Small intestine (tissue), 16 donors: ENCODE measurements around the gene C5AR2. TPM values are rescaled to one million over a fixed set of nuclear protein-coding genes. Genes with fewer than 3 reads are reported as not detected.
"Not testable (repeated sequence)": the region's sequence is repeated elsewhere in the genome, so short reads cannot be mapped to it uniquely, and the experiment has no call there.

Experiments used
- DNase-seq, 2 donors: peaks; one replicate each; pipeline versions ENCODE4 v3.0.0 to v3.0.0-alpha.2; 2013
- FAIRE-seq: peaks from 2 replicates; lab custom pipeline; 2012; peaks lifted over from hg19 to GRCh38; lab: Jason Lieb, UNC
- H3K27ac ChIP-seq, 3 donors: one replicate each; pipeline ENCODE4 v1.5.1; 2013; ENCODE audit warnings: low read length in 2 of 3, mild to moderate bottlenecking in 2 of 3, control low read depth in 1 of 3, inconsistent platforms in 1 of 3, low read depth in 1 of 3, moderate library complexity in 1 of 3
- H3K27me3 ChIP-seq, 3 donors: one replicate each; pipeline ENCODE4 v1.6.1; 2013; ENCODE audit warnings: low read length in 3 of 3, inconsistent platforms in 1 of 3; ENCODE audit not compliant: control insufficient read depth in 3 of 3, insufficient read depth in 3 of 3
- H3K36me3 ChIP-seq, 3 donors: one replicate each; pipeline ENCODE4 v1.6.1; 2013; ENCODE audit warnings: low read length in 3 of 3, inconsistent platforms in 1 of 3, low read depth in 1 of 3, mild to moderate bottlenecking in 1 of 3, moderate library complexity in 1 of 3; ENCODE audit not compliant: control insufficient read depth in 3 of 3, insufficient read depth in 2 of 3
- H3K4me1 ChIP-seq, 3 donors: one replicate each; pipeline ENCODE4 v1.6.1; 2013; ENCODE audit warnings: low read length in 2 of 3, inconsistent platforms in 1 of 3, low read depth in 1 of 3, mild to moderate bottlenecking in 1 of 3, moderate library complexity in 1 of 3; ENCODE audit not compliant: control insufficient read depth in 3 of 3, insufficient read depth in 2 of 3
- H3K4me3 ChIP-seq, 3 donors: one replicate each; pipeline ENCODE4 v1.5.1; 2013; ENCODE audit warnings: low read length in 3 of 3, control low read depth in 1 of 3, inconsistent platforms in 1 of 3, low read depth in 1 of 3, mild to moderate bottlenecking in 1 of 3, moderate library complexity in 1 of 3
- H3K9me3 ChIP-seq, 2 donors: one replicate each; pipeline ENCODE4 v1.6.1; 2013; ENCODE audit warnings: low read depth in 1 of 2, low read length in 1 of 2; ENCODE audit not compliant: control insufficient read depth in 2 of 2, insufficient read depth in 1 of 2
- WGBS, 3 donors: extraction: QIAGEN DNeasy Blood & Tissue Kit; methylation state at CpG; one replicate each; pipeline ENCODE4 v1.1.7; 2013; 5-methylcytosine and 5-hydroxymethylcytosine counted together
- long read RNA-seq, 10 donors: transcript quantifications; one replicate each; lab custom pipeline, GENCODE V29; 2026
- polyA plus RNA-seq, 4 donors: library from polyadenylated mRNA; stranded (reverse) in 3 of 4; unstranded in 1 of 4; fragments of 200-250 nt in 3 of 4; fragments of 120-200 nt in 1 of 4; gene quantifications; one replicate each; pipeline versions ENCODE4 v1.2.1 to v1.2.3, GENCODE V29; 2013
- donor health status: healthy with polysubstance abuse.
- donor health status: control.
- donor health status: control.
- donor health status: Bipolar disorder and iron deficiency.
- donor health status: healthy.

C5AR2 gene
- under 1 TPM in 2 of 4 donors, not detected in 2; 0.10 to 0.91 TPM for polyA plus RNA-seq
- long read RNA-seq, donor 1, result 0 reads
- long read RNA-seq, donor 2, result 0 reads
- long read RNA-seq, donor 3, result 0 reads
- long read RNA-seq, donor 4, result 0 reads
- long read RNA-seq, donor 5, result 0 reads
- long read RNA-seq, donor 6, result 0 reads
- long read RNA-seq, donor 7, result 0 reads
- long read RNA-seq, donor 8, result 0 reads
- long read RNA-seq, donor 9, result 0 reads
- long read RNA-seq, donor 10, result 0 reads

DNA sequence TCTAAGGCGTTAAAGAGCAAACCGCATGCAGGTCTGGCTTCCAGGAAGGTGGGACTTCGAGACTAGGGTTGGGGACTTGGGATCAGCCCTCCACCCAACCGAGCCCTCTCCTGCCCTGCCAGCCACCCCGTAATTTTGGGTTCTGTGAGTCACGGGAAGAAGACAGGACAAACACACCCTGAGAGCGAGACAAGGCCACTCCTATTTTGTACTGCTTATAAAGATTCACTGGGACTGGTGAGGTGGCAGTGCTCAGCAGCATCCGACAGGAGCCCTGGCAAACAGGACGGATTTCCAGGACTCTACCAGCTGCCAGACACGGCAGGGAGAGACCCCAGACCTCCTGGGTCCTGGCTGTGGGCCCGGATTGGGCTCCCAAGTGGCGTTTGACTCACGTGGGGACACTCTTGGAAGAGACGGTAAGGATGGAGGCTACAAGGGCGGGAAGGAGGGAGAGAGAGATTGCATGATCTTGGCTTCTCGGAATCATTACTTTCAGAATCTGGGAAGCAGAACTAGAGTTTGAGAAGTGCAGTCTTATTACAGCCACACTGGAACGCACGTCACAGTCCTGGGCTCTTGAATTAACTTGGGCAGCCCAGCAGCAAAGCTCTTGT lies at the start of gene C5AR2:
TSS of gene C5AR2 (plus strand) at position 245 of the 617 bp plus-strand sequence. CDS start 8,625 bp downstream, outside the sequence.
- peaks cover 0 to 3% (median 0%) of the 10 kb centered on the region in 3 donors for H3K27me3 ChIP-seq
- DNase-seq (no peak), FAIRE-seq (no peak)
- H3K4me3 ChIP-seq, result no peak within 1 kb of the TSS
- H3K36me3 ChIP-seq, result no peaks in the 10 kb centered on the region
- peak within 1 kb of the TSS in 1 of 3 donors; percentile 80 for H3K27ac ChIP-seq
- H3K9me3 ChIP-seq, result no peaks in the 10 kb centered on the region
- peaks cover 0 to 5% (median 0%) of the 10 kb centered on the region in 3 donors for H3K4me1 ChIP-seq
- 45 to 53% (median 52%) methylated on average over 18 of the region's 18 CpGs for WGBS, 3 donors

DNA sequence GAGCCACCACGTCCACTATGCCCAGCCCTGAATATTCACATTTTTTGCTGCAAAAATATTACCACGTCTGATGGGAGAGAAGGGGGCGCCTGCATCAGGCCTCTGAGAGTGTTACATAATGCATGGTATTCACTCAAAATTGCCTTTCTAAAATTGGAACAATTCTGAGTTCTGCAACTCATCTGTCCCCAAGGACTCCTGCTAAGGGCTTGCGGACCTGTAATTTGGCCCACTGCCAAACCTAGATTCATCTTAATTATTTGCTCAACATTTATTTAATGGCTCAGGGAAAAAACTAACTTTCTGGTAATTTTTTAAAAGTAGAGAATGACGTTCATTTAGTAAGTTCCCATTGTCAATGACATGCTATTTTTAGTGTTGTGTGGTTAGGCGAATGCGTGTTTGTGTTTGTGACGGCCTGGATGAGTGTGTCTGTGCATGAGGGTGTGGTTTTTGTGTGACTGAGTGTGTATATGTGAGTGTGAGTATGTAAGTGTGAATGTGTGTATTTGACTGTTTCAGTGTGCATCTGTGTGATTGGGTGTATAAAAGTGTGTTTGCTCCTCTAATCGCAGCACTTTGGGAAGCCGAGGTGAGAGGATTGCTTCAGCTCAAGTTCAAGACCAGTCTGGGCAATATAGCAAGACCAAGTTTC lies 48.4 kb upstream of the C5AR2 start:
- Histone ChIP-seq H3K36me3 (no peaks in the 10 kb centered on the region), H3K27me3 (no peaks in the 10 kb centered on the region), H3K4me1 (no peaks in the 10 kb centered on the region), H3K27ac (no peak overlapping the region), H3K4me3 (no peak overlapping the region), H3K9me3 (no peaks in the 10 kb centered on the region)
- FAIRE-seq, result no peak
- WGBS, 3 donors, result 74 to 82% (median 81%) methylated on average over 10 of the region's 10 CpGs
- DNase-seq, result no peak

DNA sequence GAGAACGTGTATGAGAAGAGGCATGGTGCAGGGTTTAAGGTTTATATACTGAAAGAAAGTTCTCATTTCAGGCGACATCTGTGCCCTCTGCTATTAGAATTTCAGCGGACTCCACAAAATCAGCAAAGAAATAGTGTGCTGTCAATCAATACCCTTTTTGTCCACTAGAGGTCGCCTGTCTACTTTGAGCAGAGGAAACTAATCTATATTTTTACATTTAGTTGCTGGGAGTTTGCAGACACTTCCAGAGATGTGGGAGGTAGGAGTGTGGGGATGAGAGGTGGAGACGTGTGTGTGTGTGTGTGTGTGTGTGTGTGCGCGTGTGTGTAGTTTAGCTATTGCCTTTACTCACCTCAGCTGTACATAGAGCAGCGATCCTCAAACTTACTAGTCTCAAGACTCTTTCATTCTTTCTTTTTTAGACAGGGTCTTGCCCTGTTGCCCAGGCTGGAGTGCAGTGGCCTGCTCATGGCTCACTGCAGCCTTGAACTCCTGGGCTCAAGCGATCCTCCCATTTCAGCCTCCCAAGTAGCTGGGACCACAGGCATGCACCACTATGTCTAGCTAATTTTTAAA lies 47.6 kb upstream of the C5AR2 start:
- peaks cover 0 to 4% (median 0%) of the 10 kb centered on the region in 3 donors for H3K4me1 ChIP-seq
- H3K36me3 ChIP-seq, result no peaks in the 10 kb centered on the region
- 32 to 43% (median 43%) methylated on average over 9 of the region's 9 CpGs for WGBS, 3 donors
- DNase-seq, result peak; percentile 60 to 80
- no peaks in the 10 kb centered on the region for H3K27me3 ChIP-seq
- no peak overlapping the region for H3K4me3 ChIP-seq
- FAIRE-seq, result no peak
- no peak overlapping the region for H3K27ac ChIP-seq
- peaks cover 0 to 3% of the 10 kb centered on the region in 2 donors for H3K9me3 ChIP-seq

DNA sequence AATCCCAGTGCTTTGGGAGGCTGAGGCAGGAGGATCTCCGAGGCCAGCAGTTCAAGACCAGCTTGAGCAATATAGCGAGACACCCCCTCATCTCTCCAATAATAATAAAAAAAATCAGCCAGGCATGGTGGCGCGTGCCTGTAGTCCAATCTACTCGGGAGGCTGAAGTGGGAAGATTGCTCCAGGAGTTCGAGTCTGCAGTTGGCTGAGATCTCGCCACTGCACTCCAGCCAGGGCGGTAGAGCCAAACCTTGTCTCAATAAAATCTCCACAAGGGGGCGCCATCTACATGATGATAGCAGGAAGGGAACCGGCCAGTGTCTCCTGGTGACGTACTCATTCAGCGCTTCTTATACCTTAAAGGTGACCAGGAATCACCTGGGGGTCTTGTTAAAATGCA lies 35.9 kb upstream of the C5AR2 start:
- DNase-seq, result peak; percentile 83 to 86
- no peak for FAIRE-seq
- H3K27ac ChIP-seq, result no peak overlapping the region
- H3K4me3 ChIP-seq, result no peak overlapping the region
- no peaks in the 10 kb centered on the region for H3K4me1 ChIP-seq
- WGBS, 3 donors, result 23 to 29% (median 28%) methylated on average over 12 of the region's 12 CpGs
- no peaks in the 10 kb centered on the region for H3K9me3 ChIP-seq
- peaks cover 0 to 3% (median 0%) of the 10 kb centered on the region in 3 donors for H3K36me3 ChIP-seq
- no peaks in the 10 kb centered on the region for H3K27me3 ChIP-seq

DNA sequence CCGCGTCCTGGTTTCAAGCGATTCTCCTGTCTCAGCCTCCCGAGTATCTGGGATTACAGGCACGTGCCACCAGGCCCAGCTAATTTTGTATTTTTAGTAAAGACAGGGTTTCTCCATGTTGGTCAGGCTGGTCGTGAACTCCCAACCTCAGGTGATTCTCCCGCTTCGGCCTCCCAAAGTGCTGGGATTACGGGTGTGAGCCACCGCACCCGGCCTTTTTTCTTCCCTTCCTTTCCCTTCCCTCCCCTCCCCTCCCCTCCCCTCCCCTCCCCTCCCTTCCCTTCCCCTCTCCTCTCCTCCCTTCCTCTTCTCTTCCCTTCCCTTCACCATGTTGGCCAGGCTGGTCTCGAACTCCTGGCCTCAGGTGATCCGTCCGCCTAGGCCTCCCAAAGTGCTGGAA lies 31.1 kb upstream of the C5AR2 start:
- not testable (repeated sequence) for H3K27me3 ChIP-seq, DNase-seq, H3K4me1 ChIP-seq, H3K9me3 ChIP-seq, H3K27ac ChIP-seq, FAIRE-seq, H3K4me3 ChIP-seq, H3K36me3 ChIP-seq
- 91 to 94% (median 91%) methylated on average over 12 to 14 of the region's 14 CpGs for WGBS, 3 donors

DNA sequence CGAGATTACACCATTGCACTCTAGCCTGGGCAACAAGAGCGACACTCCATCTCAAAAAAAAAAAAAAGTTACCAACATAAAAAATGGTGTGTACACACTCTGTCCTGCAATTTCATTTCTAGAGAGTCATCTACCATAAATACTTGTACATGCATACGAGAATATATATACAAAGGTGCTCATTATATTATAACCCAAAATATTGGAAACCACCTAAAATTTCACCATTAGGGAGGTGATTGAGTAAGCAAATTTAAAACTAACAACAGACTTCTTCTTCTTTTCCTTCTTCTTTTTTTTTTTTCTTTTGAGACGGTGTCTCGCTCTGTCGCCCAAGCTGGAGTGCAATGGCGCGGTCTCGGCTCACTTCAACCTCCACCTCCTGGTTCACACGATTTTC lies 29.7 kb upstream of the C5AR2 start:
- H3K9me3 ChIP-seq, result no peaks in the 10 kb centered on the region
- no peaks in the 10 kb centered on the region for H3K36me3 ChIP-seq
- FAIRE-seq (no peak), DNase-seq (no peak)
- no peaks in the 10 kb centered on the region for H3K4me1 ChIP-seq
- no peak overlapping the region for H3K27ac ChIP-seq
- 89 to 90% (median 90%) methylated on average over 10 of the region's 10 CpGs for WGBS, 3 donors
- no peak overlapping the region for H3K4me3 ChIP-seq
- no peaks in the 10 kb centered on the region for H3K27me3 ChIP-seq

DNA sequence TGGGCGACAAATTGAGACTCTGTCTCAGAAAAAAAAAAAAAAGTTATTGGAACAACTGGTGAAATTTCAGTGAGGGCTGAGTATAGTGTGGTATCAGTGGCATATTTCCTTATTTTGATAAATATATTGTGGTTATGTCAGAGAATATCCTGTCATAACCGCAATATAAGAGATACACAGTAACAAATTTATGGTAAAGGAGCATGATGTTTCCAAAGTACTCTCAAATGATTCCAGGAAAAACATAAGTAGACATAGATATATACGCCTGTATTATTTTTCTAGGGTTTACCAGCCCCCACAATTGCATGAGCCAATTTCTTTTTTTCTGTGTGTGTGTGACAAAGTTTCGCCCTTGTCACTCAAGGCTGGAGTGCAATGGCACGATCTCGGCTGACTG lies 28.0 kb upstream of the C5AR2 start:
- DNase-seq, result no peak
- Histone ChIP-seq H3K4me1 (no peaks in the 10 kb centered on the region), H3K27me3 (no peaks in the 10 kb centered on the region), H3K9me3 (no peaks in the 10 kb centered on the region), H3K4me3 (no peak overlapping the region), H3K36me3 (no peaks in the 10 kb centered on the region), H3K27ac (no peak overlapping the region)
- WGBS, 3 donors, result 77 to 82% (median 80%) methylated on average over 6 of the region's 6 CpGs
- FAIRE-seq, result no peak

DNA sequence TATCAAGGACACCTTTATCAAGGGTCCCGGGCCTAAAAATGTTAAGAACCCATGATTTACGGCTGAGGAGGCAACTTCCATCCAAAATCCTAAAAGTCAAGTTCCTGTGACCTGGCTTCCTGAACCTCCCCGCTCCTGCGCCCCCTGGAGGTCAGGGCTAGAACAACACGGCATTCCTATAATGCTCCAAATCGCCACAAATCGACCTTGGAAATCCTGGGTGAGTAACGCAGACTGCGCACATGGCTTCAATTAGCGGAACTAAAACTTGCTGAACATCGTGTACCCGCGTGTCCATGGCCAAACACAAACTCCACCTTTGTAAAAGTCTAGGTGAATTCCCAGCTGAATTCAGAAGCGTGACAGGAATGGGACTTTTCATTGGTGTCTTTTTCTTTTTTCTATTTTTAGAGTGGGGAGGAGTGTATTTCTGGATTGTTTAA lies 26.6 kb upstream of the C5AR2 start:
- whole genome bisulfite sequencing, 3 donors, result 5 to 7% (median 6%) methylated on average over 14 of the region's 14 CpGs
- H3K27me3 ChIP-seq, result no peaks in the 10 kb centered on the region
- no peak overlapping the region for H3K27ac ChIP-seq
- no peaks in the 10 kb centered on the region for H3K4me1 ChIP-seq
- no peaks in the 10 kb centered on the region for H3K36me3 ChIP-seq
- no peak for FAIRE-seq
- H3K4me3 ChIP-seq, result no peak overlapping the region
- DNase-seq, result peak; percentile 57 to 69
- H3K9me3 ChIP-seq, result no peaks in the 10 kb centered on the region
